Measurements from ENCODE around the gene MACF1. TPM values are rescaled to one million over a fixed set of nuclear protein-coding genes. Genes with fewer than 3 reads are reported as not detected.

MACF1 gene
- total RNA-seq, 1 donor from 2014 or later = 226 TPM

GRCh38 chr1:39394598-39394997 is 190.1 kb downstream of the MACF1 start:
- Histone ChIP-seq H3K4me3 (ENCODE audit: low read length in 3 of 3) (no peak overlapping the region), H3K36me3 (ENCODE audit: control insufficient read depth in 3 of 3, insufficient read depth in 3 of 3, low read length in 3 of 3) (peaks cover 0 to 5% (median 0%) of the 10 kb centered on the region in 3 donors), H3K9ac (ENCODE audit: low read depth in 1 of 3, low read length in 3 of 3) (peak overlapping the region in 1 of 3 donors; percentile 26), H3K9me3 (ENCODE audit: control insufficient read depth in 3 of 3, low read length in 3 of 3) (no peaks in the 10 kb centered on the region), H3K27ac (ENCODE audit: low read depth, low read length) (peak overlapping the region; percentile 37), H3K4me1 (ENCODE audit: control insufficient read depth in 3 of 3, insufficient read depth in 3 of 3, low read length in 3 of 3) (peaks cover 56% of the 10 kb centered on the region in 3 donors), H3K27me3 (ENCODE audit: control insufficient read depth in 3 of 3, insufficient read depth in 3 of 3, low read length in 3 of 3) (no peaks in the 10 kb centered on the region)

- H3K27me3 ChIP-seq (ENCODE audit: control insufficient read depth in 3 of 3, insufficient read depth in 3 of 3, low read length in 3 of 3) = no peaks in the 10 kb centered on the region
- no peaks in the 10 kb centered on the region for H3K9me3 ChIP-seq (ENCODE audit: control insufficient read depth in 3 of 3, low read length in 3 of 3)
- H3K27ac ChIP-seq (ENCODE audit: low read depth, low read length) = peak overlapping the region; percentile 37
- H3K9ac ChIP-seq (ENCODE audit: low read depth in 1 of 3, low read length in 3 of 3) = no peak overlapping the region
- H3K36me3 ChIP-seq (ENCODE audit: control insufficient read depth in 3 of 3, insufficient read depth in 3 of 3, low read length in 3 of 3) = no peaks in the 10 kb centered on the region
- peaks cover 56% of the 10 kb centered on the region in 3 donors for H3K4me1 ChIP-seq (ENCODE audit: control insufficient read depth in 3 of 3, insufficient read depth in 3 of 3, low read length in 3 of 3)
- no peak overlapping the region for H3K4me3 ChIP-seq (ENCODE audit: low read length in 3 of 3)
Observed at GRCh38 chr1:39395357-39395831, 190.9 kb downstream of the MACF1 start.

- Histone ChIP-seq H3K4me3 (ENCODE audit: low read length in 3 of 3) (no peak overlapping the region), H3K36me3 (ENCODE audit: control insufficient read depth in 3 of 3, insufficient read depth in 3 of 3, low read length in 3 of 3) (no peaks in the 10 kb centered on the region), H3K9ac (ENCODE audit: low read depth in 1 of 3, low read length in 3 of 3) (no peak overlapping the region), H3K9me3 (ENCODE audit: control insufficient read depth in 3 of 3, low read length in 3 of 3) (no peaks in the 10 kb centered on the region), H3K27me3 (ENCODE audit: control insufficient read depth in 3 of 3, insufficient read depth in 3 of 3, low read length in 3 of 3) (no peaks in the 10 kb centered on the region), H3K4me1 (ENCODE audit: control insufficient read depth in 3 of 3, insufficient read depth in 3 of 3, low read length in 3 of 3) (peaks cover 51 to 52% (median 51%) of the 10 kb centered on the region in 3 donors), H3K27ac (ENCODE audit: low read depth, low read length) (no peak overlapping the region)
Observed at GRCh38 chr1:39396671-39397070, 192.2 kb downstream of the MACF1 start.

- H3K36me3 ChIP-seq (ENCODE audit: control insufficient read depth in 3 of 3, insufficient read depth in 3 of 3, low read length in 3 of 3) = no peaks in the 10 kb centered on the region
- H3K27me3 ChIP-seq (ENCODE audit: control insufficient read depth in 3 of 3, insufficient read depth in 3 of 3, low read length in 3 of 3) = no peaks in the 10 kb centered on the region
- H3K4me1 ChIP-seq (ENCODE audit: control insufficient read depth in 3 of 3, insufficient read depth in 3 of 3, low read length in 3 of 3) = peaks cover 43 to 44% (median 43%) of the 10 kb centered on the region in 3 donors
- no peak overlapping the region for H3K4me3 ChIP-seq (ENCODE audit: low read length in 3 of 3)
- no peak overlapping the region for H3K27ac ChIP-seq (ENCODE audit: low read depth, low read length)
- no peaks in the 10 kb centered on the region for H3K9me3 ChIP-seq (ENCODE audit: control insufficient read depth in 3 of 3, low read length in 3 of 3)
- H3K9ac ChIP-seq (ENCODE audit: low read depth in 1 of 3, low read length in 3 of 3) = no peak overlapping the region
Observed at GRCh38 chr1:39397487-39397886, 193.0 kb downstream of the MACF1 start.

GRCh38 chr1:39398278-39399021 is 194.0 kb downstream of the MACF1 start:
- Histone ChIP-seq H3K9ac (ENCODE audit: low read depth in 1 of 3, low read length in 3 of 3) (peak overlapping the region in 1 of 3 donors; percentile 18), H3K27ac (ENCODE audit: low read depth, low read length) (peak overlapping the region; percentile 62), H3K4me3 (ENCODE audit: low read length in 3 of 3) (no peak overlapping the region), H3K36me3 (ENCODE audit: control insufficient read depth in 3 of 3, insufficient read depth in 3 of 3, low read length in 3 of 3) (no peaks in the 10 kb centered on the region), H3K4me1 (ENCODE audit: control insufficient read depth in 3 of 3, insufficient read depth in 3 of 3, low read length in 3 of 3) (peaks cover 35 to 39% (median 38%) of the 10 kb centered on the region in 3 donors), H3K27me3 (ENCODE audit: control insufficient read depth in 3 of 3, insufficient read depth in 3 of 3, low read length in 3 of 3) (no peaks in the 10 kb centered on the region), H3K9me3 (ENCODE audit: control insufficient read depth in 3 of 3, low read length in 3 of 3) (no peaks in the 10 kb centered on the region)

- Histone ChIP-seq H3K4me3 (ENCODE audit: low read length in 3 of 3) (no peak overlapping the region), H3K4me1 (ENCODE audit: control insufficient read depth in 3 of 3, insufficient read depth in 3 of 3, low read length in 3 of 3) (peaks cover 14 to 21% (median 19%) of the 10 kb centered on the region in 3 donors), H3K9me3 (ENCODE audit: control insufficient read depth in 3 of 3, low read length in 3 of 3) (no peaks in the 10 kb centered on the region), H3K36me3 (ENCODE audit: control insufficient read depth in 3 of 3, insufficient read depth in 3 of 3, low read length in 3 of 3) (no peaks in the 10 kb centered on the region), H3K27ac (ENCODE audit: low read depth, low read length) (no peak overlapping the region), H3K9ac (ENCODE audit: low read depth in 1 of 3, low read length in 3 of 3) (no peak overlapping the region), H3K27me3 (ENCODE audit: control insufficient read depth in 3 of 3, insufficient read depth in 3 of 3, low read length in 3 of 3) (no peaks in the 10 kb centered on the region)
Observed at GRCh38 chr1:39401106-39401505, 196.6 kb downstream of the MACF1 start.

- no peak overlapping the region for H3K27ac ChIP-seq (ENCODE audit: low read depth, low read length)
Observed at GRCh38 chr1:39404876-39405275, 200.4 kb downstream of the MACF1 start.

GRCh38 chr1:39405358-39405757 is 200.9 kb downstream of the MACF1 start:
- H3K4me3 ChIP-seq (ENCODE audit: low read length in 3 of 3) = no peak overlapping the region
- no peaks in the 10 kb centered on the region for H3K27me3 ChIP-seq (ENCODE audit: control insufficient read depth in 3 of 3, insufficient read depth in 3 of 3, low read length in 3 of 3)
- peaks cover 21 to 36% (median 27%) of the 10 kb centered on the region in 3 donors for H3K4me1 ChIP-seq (ENCODE audit: control insufficient read depth in 3 of 3, insufficient read depth in 3 of 3, low read length in 3 of 3)
- no peaks in the 10 kb centered on the region for H3K36me3 ChIP-seq (ENCODE audit: control insufficient read depth in 3 of 3, insufficient read depth in 3 of 3, low read length in 3 of 3)
- H3K9me3 ChIP-seq (ENCODE audit: control insufficient read depth in 3 of 3, low read length in 3 of 3) = no peaks in the 10 kb centered on the region
- no peak overlapping the region for H3K9ac ChIP-seq (ENCODE audit: low read depth in 1 of 3, low read length in 3 of 3)
- no peak overlapping the region for H3K27ac ChIP-seq (ENCODE audit: low read depth, low read length)

More at GRCh38 chr1:39404876-39405275, 200.4 kb downstream of the MACF1 start:
- H3K36me3 ChIP-seq (ENCODE audit: control insufficient read depth in 3 of 3, insufficient read depth in 3 of 3, low read length in 3 of 3) = no peaks in the 10 kb centered on the region
- H3K27me3 ChIP-seq (ENCODE audit: control insufficient read depth in 3 of 3, insufficient read depth in 3 of 3, low read length in 3 of 3) = no peaks in the 10 kb centered on the region
- peaks cover 16 to 31% (median 22%) of the 10 kb centered on the region in 3 donors for H3K4me1 ChIP-seq (ENCODE audit: control insufficient read depth in 3 of 3, insufficient read depth in 3 of 3, low read length in 3 of 3)
- H3K4me3 ChIP-seq (ENCODE audit: low read length in 3 of 3) = no peak overlapping the region
- no peak overlapping the region for H3K9ac ChIP-seq (ENCODE audit: low read depth in 1 of 3, low read length in 3 of 3)
- no peaks in the 10 kb centered on the region for H3K9me3 ChIP-seq (ENCODE audit: control insufficient read depth in 3 of 3, low read length in 3 of 3)

GRCh38 chr1:39406533-39407450 is 202.3 kb downstream of the MACF1 start:
- peak overlapping the region in 1 of 3 donors; percentile 84 for H3K9ac ChIP-seq (ENCODE audit: low read depth in 1 of 3, low read length in 3 of 3)
- H3K27me3 ChIP-seq (ENCODE audit: control insufficient read depth in 3 of 3, insufficient read depth in 3 of 3, low read length in 3 of 3) = no peaks in the 10 kb centered on the region
- no peaks in the 10 kb centered on the region for H3K9me3 ChIP-seq (ENCODE audit: control insufficient read depth in 3 of 3, low read length in 3 of 3)
- peak overlapping the region; percentile 84 for H3K27ac ChIP-seq (ENCODE audit: low read depth, low read length)
- H3K36me3 ChIP-seq (ENCODE audit: control insufficient read depth in 3 of 3, insufficient read depth in 3 of 3, low read length in 3 of 3) = no peaks in the 10 kb centered on the region
- H3K4me3 ChIP-seq (ENCODE audit: low read length in 3 of 3) = no peak overlapping the region
- H3K4me1 ChIP-seq (ENCODE audit: control insufficient read depth in 3 of 3, insufficient read depth in 3 of 3, low read length in 3 of 3) = peaks cover 35 to 50% (median 41%) of the 10 kb centered on the region in 3 donors

Data from skeletal muscle tissue (tissue), 4 donors.